Keratinocyte (primary cell): Measurements from ENCODE around the gene BSPRY. TPM values are rescaled to one million over a fixed set of nuclear protein-coding genes. Genes with fewer than 3 reads are reported as not detected.
A peak's percentile ranks its signal among the peaks of the same experiment; 100 is the strongest.

Experiments used
- DNase-seq: peaks from one replicate; pipeline ENCODE4 v3.0.0-alpha.2; 2011; ENCODE audit warnings: low read depth, missing footprints, low spot score
- FAIRE-seq: peaks from 2 replicates; lab custom pipeline; 2011; peaks lifted over from hg19 to GRCh38; lab: Jason Lieb, UNC
- H2AFZ ChIP-seq: 2 replicates; pipeline ENCODE4 v1.6.0; 2012; ENCODE audit warnings: low read length, control low read depth, inconsistent platforms; ENCODE audit not compliant: control insufficient read depth
- H3K27ac ChIP-seq: 2 replicates; pipeline ENCODE4 v1.5.1; 2011; ENCODE audit warnings: low read length; ENCODE audit not compliant: control insufficient read depth, insufficient read depth
- H3K27me3 ChIP-seq: 3 replicates; pipeline ENCODE4 v1.6.0; 2011; ENCODE audit warnings: low read length; ENCODE audit not compliant: control insufficient read depth, insufficient read depth; ENCODE audit errors: extremely low read depth
- H3K36me3 ChIP-seq, 2 experiments: 2 replicates in 1 of 2; 3 replicates in 1 of 2; pipeline ENCODE4 v1.5.1; 2011; ENCODE audit warnings: low read length in 2 of 2, mild to moderate bottlenecking in 1 of 2; ENCODE audit not compliant: control insufficient read depth in 2 of 2, insufficient read depth in 2 of 2; ENCODE audit errors: extremely low read depth in 1 of 2
- H3K4me1 ChIP-seq: 3 replicates; pipeline ENCODE4 v1.5.1; 2011; ENCODE audit warnings: low read length; ENCODE audit not compliant: control insufficient read depth, insufficient read depth; ENCODE audit errors: extremely low read depth
- H3K4me2 ChIP-seq: 3 replicates; pipeline ENCODE4 v1.6.0; 2011; ENCODE audit warnings: low read depth, low read length; ENCODE audit not compliant: control insufficient read depth, insufficient read depth; ENCODE audit errors: extremely low read depth
- H3K4me3 ChIP-seq, 3 experiments: fragments of 200-600 bp in 1 of 3; sonication (generic) in 1 of 3; 2 replicates in 2 of 3; 3 replicates in 1 of 3; pipeline ENCODE4 v1.5.1; 2011 to 2016; ENCODE audit warnings: low read length in 3 of 3, mild to moderate bottlenecking in 3 of 3, control low read depth in 2 of 3, inconsistent platforms in 1 of 3, low read depth in 1 of 3, mixed read lengths in 1 of 3, mixed run types in 1 of 3, moderate library complexity in 1 of 3; ENCODE audit not compliant: control insufficient read depth in 2 of 3, insufficient read depth in 2 of 3; ENCODE audit errors: extremely low read depth in 1 of 3
- H3K79me2 ChIP-seq: 2 replicates; pipeline ENCODE4 v1.6.0; 2012; ENCODE audit warnings: low read length; ENCODE audit not compliant: control insufficient read depth, insufficient read depth
- H3K9ac ChIP-seq: 3 replicates; pipeline ENCODE4 v1.6.0; 2011; ENCODE audit warnings: low read length; ENCODE audit not compliant: control insufficient read depth, insufficient read depth; ENCODE audit errors: extremely low read depth
- H3K9me1 ChIP-seq: 3 replicates; pipeline ENCODE4 v1.6.0; 2011; ENCODE audit warnings: low read length; ENCODE audit not compliant: control insufficient read depth, insufficient read depth; ENCODE audit errors: extremely low read depth
- H3K9me3 ChIP-seq: 2 replicates; pipeline ENCODE4 v1.5.1; 2012; ENCODE audit warnings: low read depth, low read length; ENCODE audit not compliant: control insufficient read depth
- H4K20me1 ChIP-seq: 3 replicates; pipeline ENCODE4 v1.6.0; 2011; ENCODE audit warnings: low read length; ENCODE audit not compliant: control insufficient read depth, insufficient read depth; ENCODE audit errors: extremely low read depth
- EZH2 ChIP-seq: IDR thresholded peaks from one replicate; pipeline ENCODE4 v1.6.1; 2012; ENCODE audit warnings: inconsistent platforms, mild to moderate bottlenecking, low read length, moderate library complexity
- dilution Hi-C: fragments of 300-500 bp; cut with MboI; formaldehyde crosslinking; loops from one replicate; pipeline ENCODE4 v1.7.0; 2020; ENCODE audit warnings: low sequenced_read_pairs; ENCODE audit not compliant: extremely low pct_ligation_motif_present
- polyA plus RNA-seq, 5 experiments: library from polyadenylated mRNA; depleted of rRNA in 3 of 5; stranded (reverse) in 3 of 5; stranded (forward) in 1 of 5; unstranded in 1 of 5; fragments of >200 nt; gene quantifications; 1 replicate in 1 of 5; 2 replicates in 3 of 5; 3 replicates in 1 of 5; pipeline versions ENCODE4 v1.2.1 to v1.2.3, GENCODE V29; 2011 to 2012; ENCODE audit warnings: missing spikeins in 2 of 5, low read depth in 1 of 5, low replicate concordance in 1 of 5
- TF ChIP-seq, protein P1 (sequence below), 3 experiments: IDR thresholded peaks in 1 of 3; conservative IDR thresholded peaks in 1 of 3; optimal IDR thresholded peaks in 1 of 3; 2 replicates in 2 of 3; 3 replicates in 1 of 3; pipeline versions ENCODE3 to v1.5.1; 2011; ENCODE audit warnings: low read length in 3 of 3, mild to moderate bottlenecking in 3 of 3, moderate library complexity in 2 of 3, control low read depth in 1 of 3, inconsistent platforms in 1 of 3; ENCODE audit not compliant: insufficient read depth in 2 of 3; ENCODE audit errors: extremely low read depth in 1 of 3

Gene BSPRY
- polyA plus RNA-seq, 1 donor (not counting 4 experiments of a cell fraction or from before 2014, with no cell fraction given), result 0.41 TPM

DNA sequence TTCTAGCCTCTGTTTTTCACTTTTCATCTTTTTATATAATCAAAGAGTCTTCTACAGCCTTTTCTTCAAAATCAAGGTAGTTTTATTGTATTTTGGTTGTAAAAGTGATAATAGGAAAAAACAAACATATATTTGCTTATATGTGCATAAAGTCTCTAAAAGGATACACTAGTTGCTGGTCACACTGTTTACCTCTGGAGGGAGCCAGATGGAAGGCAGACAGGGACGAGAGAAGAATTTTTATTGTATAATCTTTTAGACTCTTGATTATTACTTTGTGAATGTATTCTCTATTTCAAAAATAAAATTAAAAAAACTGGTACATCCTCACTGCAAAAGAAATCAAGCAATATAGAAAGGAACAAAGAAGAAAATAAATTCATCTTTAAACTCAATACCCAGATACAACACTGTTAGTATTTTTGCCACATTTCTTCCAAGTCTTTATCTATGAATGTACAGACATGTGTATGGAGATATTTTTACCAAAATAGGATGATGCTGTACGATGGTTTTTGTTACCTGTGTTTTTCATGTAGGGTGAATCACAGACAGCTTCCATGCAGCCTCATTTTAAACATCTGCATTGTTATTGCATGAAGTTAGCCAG, 40.0 kb upstream of the BSPRY start:
- no peaks in the 10 kb centered on the region for H3K4me1 ChIP-seq
- no peaks in the 10 kb centered on the region for H3K9me3 ChIP-seq
- no peak overlapping the region for H3K9ac ChIP-seq
- H2AFZ ChIP-seq, result no peak overlapping the region
- DNase-seq (no peak), FAIRE-seq (no peak)
- H3K9me1 ChIP-seq, result no peaks in the 10 kb centered on the region
- no peaks in the 10 kb centered on the region for H3K36me3 ChIP-seq
- no peaks in the 10 kb centered on the region for H3K27me3 ChIP-seq
- H3K27ac ChIP-seq, result no peak overlapping the region
- no peaks in the 10 kb centered on the region for H3K79me2 ChIP-seq
- TF ChIP-seq EZH2, result no peak
- TF ChIP-seq, protein P1, sequence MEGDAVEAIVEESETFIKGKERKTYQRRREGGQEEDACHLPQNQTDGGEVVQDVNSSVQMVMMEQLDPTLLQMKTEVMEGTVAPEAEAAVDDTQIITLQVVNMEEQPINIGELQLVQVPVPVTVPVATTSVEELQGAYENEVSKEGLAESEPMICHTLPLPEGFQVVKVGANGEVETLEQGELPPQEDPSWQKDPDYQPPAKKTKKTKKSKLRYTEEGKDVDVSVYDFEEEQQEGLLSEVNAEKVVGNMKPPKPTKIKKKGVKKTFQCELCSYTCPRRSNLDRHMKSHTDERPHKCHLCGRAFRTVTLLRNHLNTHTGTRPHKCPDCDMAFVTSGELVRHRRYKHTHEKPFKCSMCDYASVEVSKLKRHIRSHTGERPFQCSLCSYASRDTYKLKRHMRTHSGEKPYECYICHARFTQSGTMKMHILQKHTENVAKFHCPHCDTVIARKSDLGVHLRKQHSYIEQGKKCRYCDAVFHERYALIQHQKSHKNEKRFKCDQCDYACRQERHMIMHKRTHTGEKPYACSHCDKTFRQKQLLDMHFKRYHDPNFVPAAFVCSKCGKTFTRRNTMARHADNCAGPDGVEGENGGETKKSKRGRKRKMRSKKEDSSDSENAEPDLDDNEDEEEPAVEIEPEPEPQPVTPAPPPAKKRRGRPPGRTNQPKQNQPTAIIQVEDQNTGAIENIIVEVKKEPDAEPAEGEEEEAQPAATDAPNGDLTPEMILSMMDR (optimal IDR thresholded peaks at IDR 0.05 in 1 of 3, IDR thresholded peaks at IDR 0.05 in 1 of 3, conservative IDR thresholded peaks at IDR 0.05 in 1 of 3; ENCODE audit: extremely low read depth in 1 of 3, insufficient read depth in 2 of 3, low read length in 3 of 3), result peak; percentile 48 to 64 (median 49)
- no peak overlapping the region for H3K4me2 ChIP-seq
- no peaks in the 10 kb centered on the region for H4K20me1 ChIP-seq
- H3K4me3 ChIP-seq, result no peak overlapping the region
- dilution Hi-C loops, result no loop called here

DNA sequence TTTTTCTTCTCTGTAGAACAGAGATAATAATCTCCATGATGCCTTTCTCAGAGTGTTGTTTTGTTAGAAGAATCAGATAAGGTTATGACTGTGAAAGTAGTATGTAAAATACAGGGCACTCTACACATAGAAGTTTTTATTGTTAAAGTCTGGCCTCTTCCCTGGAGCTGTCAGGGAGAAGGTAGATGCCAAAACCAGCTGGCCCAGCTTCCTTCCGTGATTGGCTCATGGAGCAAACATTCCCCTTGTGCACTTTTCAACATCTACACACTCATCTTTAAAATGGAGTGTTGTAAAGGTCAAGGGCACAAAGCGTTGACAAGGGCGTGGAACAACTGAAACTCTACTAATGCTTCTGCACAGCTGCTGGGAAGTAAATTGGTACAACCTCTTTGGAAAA, 38.8 kb upstream of the BSPRY start:
- FAIRE-seq, result no peak

More for the DNA sequence above, 38.8 kb upstream of the BSPRY start:
- no peaks in the 10 kb centered on the region for H3K79me2 ChIP-seq
- no peak for DNase-seq
- TF ChIP-seq, protein P1 (optimal IDR thresholded peaks at IDR 0.05 in 1 of 3, IDR thresholded peaks at IDR 0.05 in 1 of 3, conservative IDR thresholded peaks at IDR 0.05 in 1 of 3; ENCODE audit: extremely low read depth in 1 of 3, insufficient read depth in 2 of 3, low read length in 3 of 3), result no peak
- TF ChIP-seq EZH2, result no peak
- H3K4me2 ChIP-seq, result no peak overlapping the region
- H3K9ac ChIP-seq, result no peak overlapping the region
- no peaks in the 10 kb centered on the region for H3K36me3 ChIP-seq
- no peaks in the 10 kb centered on the region for H3K9me1 ChIP-seq
- H3K27ac ChIP-seq, result no peak overlapping the region
- no peaks in the 10 kb centered on the region for H4K20me1 ChIP-seq
- no peaks in the 10 kb centered on the region for H3K4me1 ChIP-seq
- H3K27me3 ChIP-seq, result no peaks in the 10 kb centered on the region
- dilution Hi-C loops, result no loop called here
- no peaks in the 10 kb centered on the region for H3K9me3 ChIP-seq
- no peak overlapping the region for H2AFZ ChIP-seq
- H3K4me3 ChIP-seq, result no peak overlapping the region
